ENCODE results near the gene ADCY6. TPM values are rescaled to one million over a fixed set of nuclear protein-coding genes. Genes with fewer than 3 reads are reported as not detected.

The ADCY6 gene
- total RNA-seq, 1 experiment from 2014 or later: 31.1 TPM

GRCh38 chr12:48827513-48828096 lies 38.7 kb upstream of the ADCY6 start:
- Histone ChIP-seq H3K18ac (ENCODE audit: insufficient read length, low read depth, low read length) (no peak overlapping the region), H3K23ac (ENCODE audit: insufficient read length, low read depth, low read length) (no peak overlapping the region), H2BK15ac (ENCODE audit: low read depth, low read length) (no peak overlapping the region), H2BK5ac (ENCODE audit: insufficient read length, low read length) (no peak overlapping the region), H2AFZ (ENCODE audit: low read length) (no peak overlapping the region), H3K4me1 (ENCODE audit: insufficient read depth, low read length) (no peaks in the 10 kb centered on the region), H4K5ac (ENCODE audit: insufficient read length, low read depth, low read length) (no peak overlapping the region), H2BK20ac (ENCODE audit: low read depth, low read length, poor library complexity, severe bottlenecking) (no peak overlapping the region), H3K4ac (ENCODE audit: low read depth, low read length) (no peak overlapping the region), H4K8ac (replicated peaks; ENCODE audit: insufficient read length, low read depth, low read length) (no peak overlapping the region), H3K9ac (ENCODE audit: extremely low read depth, insufficient read length, low read length) (no peak overlapping the region), H4K20me1 (ENCODE audit: control insufficient read depth, insufficient read depth, insufficient read length) (no peaks in the 10 kb centered on the region), H3K27ac (ENCODE audit: insufficient read length, low read depth, low read length) (no peak overlapping the region), H3K9me3 (ENCODE audit: control insufficient read depth, low read depth, low read length) (no peaks in the 10 kb centered on the region), H3K56ac (ENCODE audit: insufficient read length, low read depth, low read length) (no peak overlapping the region), H4K91ac (ENCODE audit: insufficient read length, low read depth, low read length) (no peak overlapping the region), H3K79me1 (ENCODE audit: insufficient read depth, low read depth, low read length, poor library complexity, severe bottlenecking) (no peaks in the 10 kb centered on the region), H3K27me3 (ENCODE audit: insufficient read depth, low read length) (no peaks in the 10 kb centered on the region; the same call in 1 of the 2 replicates), H3K4me2 (ENCODE audit: insufficient read depth, insufficient read length, low read length) (no peak overlapping the region), H3T11ph (ENCODE audit: low read length) (no peak overlapping the region), H3K79me2 (ENCODE audit: insufficient read depth, low read length) (no peaks in the 10 kb centered on the region), H2AK5ac (ENCODE audit: insufficient read length, low read length) (no peak overlapping the region), H2BK12ac (ENCODE audit: insufficient read length, low read depth, low read length) (no peak overlapping the region), H2BK120ac (ENCODE audit: low read depth, low read length, poor library complexity, severe bottlenecking) (no peak overlapping the region), H3K14ac (ENCODE audit: insufficient read depth, low read length) (no peak overlapping the region), H3K23me2 (ENCODE audit: insufficient read length, low read depth, low read length, poor library complexity, severe bottlenecking) (no peaks in the 10 kb centered on the region)
- no CpG with 5 or more reads among the region's 17 CpGs for WGBS (ENCODE audit: extremely low coverage, insufficient read length, low lambda C conversion rate)
- no peak for TF ChIP-seq CTCF (conservative IDR thresholded peaks at IDR 0.05)
- no peak for DNase-seq
- Mint-ChIP-seq H3K27ac (peak overlapping the region in 1 of 3 experiments; percentile 46; a peak in 1 of 7 replicates), H3K4me3 (no peak overlapping the region), H3K36me3 (ENCODE audit: insufficient read depth in 1 of 3, low read depth in 3 of 3) (peaks cover 28 to 88% (median 65%) of the 10 kb centered on the region in 3 experiments; a peak in 6 of 7 replicates), H3K4me1 (peaks cover 6 to 16% of the 10 kb centered on the region in 2 experiments), H3K27me3 (ENCODE audit: low read depth) (no peaks in the 10 kb centered on the region; the same call in 1 of the 2 replicates), H3K9me3 (no peaks in the 10 kb centered on the region)
